Kidney (tissue), 14 donors: ENCODE measurements around the gene PHB1. TPM values are rescaled to one million over a fixed set of nuclear protein-coding genes. Genes with fewer than 3 reads are reported as not detected.
"Not testable (repeated sequence)": the region's sequence is repeated elsewhere in the genome, so short reads cannot be mapped to it uniquely, and the experiment has no call there.

Experiments
- DNase-seq, 5 donors: peaks; one replicate each; pipeline ENCODE4 v3.0.0-alpha.2; 2013 to 2020
- FAIRE-seq: peaks from 2 replicates; lab custom pipeline; 2012; peaks lifted over from hg19 to GRCh38; lab: Jason Lieb, UNC
- H3K27ac ChIP-seq, 2 donors: one replicate each; pipeline ENCODE4 v1.7.0; 2013; ENCODE audit warnings: low read depth in 2 of 2, low read length in 2 of 2, inconsistent platforms in 1 of 2
- H3K27me3 ChIP-seq: one replicate; pipeline ENCODE4 v1.7.1; 2013; ENCODE audit warnings: low read length, inconsistent platforms; ENCODE audit not compliant: control insufficient read depth, insufficient read depth
- H3K36me3 ChIP-seq, 3 donors: one replicate each; pipeline versions ENCODE4 v1.7.0 to v1.7.1; 2013; ENCODE audit warnings: low read length in 3 of 3, control low read depth in 1 of 3, inconsistent platforms in 1 of 3; ENCODE audit not compliant: insufficient read depth in 3 of 3, control insufficient read depth in 2 of 3
- H3K4me1 ChIP-seq, 3 donors: one replicate each; pipeline versions ENCODE4 v1.7.0 to v1.7.1; 2013; ENCODE audit warnings: low read length in 3 of 3, inconsistent platforms in 1 of 3, low read depth in 1 of 3; ENCODE audit not compliant: control insufficient read depth in 2 of 3, insufficient read depth in 2 of 3
- H3K4me3 ChIP-seq, 3 donors: one replicate each; pipeline versions ENCODE4 v1.7.0 to v1.8.1; 2013; ENCODE audit warnings: low read length in 3 of 3, control low read depth in 1 of 3, inconsistent platforms in 1 of 3
- H3K9ac ChIP-seq, 3 donors: one replicate each; pipeline versions ENCODE4 v1.7.0 to v1.7.1; 2013; ENCODE audit warnings: low read length in 3 of 3, control low read depth in 1 of 3, inconsistent platforms in 1 of 3
- H3K9me3 ChIP-seq, 3 donors: one replicate each; pipeline versions ENCODE4 v1.7.0 to v1.7.1; 2013; ENCODE audit warnings: low read length in 3 of 3, control low read depth in 1 of 3, inconsistent platforms in 1 of 3; ENCODE audit not compliant: control insufficient read depth in 2 of 3, insufficient read depth in 1 of 3
- CTCF ChIP-seq: IDR thresholded peaks from 3 replicates; pipeline ENCODE4 v1.5.1; 2012; ENCODE audit warnings: mild to moderate bottlenecking, moderate library complexity, borderline replicate concordance; ENCODE audit not compliant: insufficient read depth; ENCODE audit errors: extremely low read depth
- intact Hi-C: fragments of 100-400 bp; cut with DNase I; formaldehyde crosslinking; loops from one replicate; pipeline ENCODE4 v1.11.1; 2022
- polyA plus RNA-seq: library from polyadenylated mRNA; stranded (reverse); fragments of 350-450 nt; fragmentation: Illumina TruSeq; extraction: RNeasy Lipid Tissue Mini Kit (QIAGEN cat#74804); gene quantifications from one replicate; pipeline ENCODE4 v1.2.3, GENCODE V29; 2014; ENCODE audit warnings: low read depth, low replicate concordance; ENCODE audit not compliant: insufficient read depth
- total RNA-seq: library from RNA; stranded (reverse); fragmentation: NEBNext Ultra II Directional; extraction: Animal tissue kit (Norgen Biotek cat#: 25700); gene quantifications from one replicate; pipeline ENCODE4 v1.2.1, GENCODE V29; 2021
- donor health status: control.
- donor health status: control.
- donor health status: control.
- donor health status: control.
- donor health status: control.
- donor health status: DM: yes; HTN: yes; CAD: no.
- donor health status: Normal renal cell carcinoma (clear cell type).

The PHB1 gene
- total and polyA plus RNA-seq, 2 donors from 2014 or later, result 161 to 469 TPM

GRCh38 chr17:49365667-49366066, 49.0 kb downstream of the PHB1 start:
- H3K36me3 ChIP-seq, result no peaks in the 10 kb centered on the region
- DNase-seq, result no peak
- no peak overlapping the region for H3K9ac ChIP-seq
- no peaks in the 10 kb centered on the region for H3K27me3 ChIP-seq
- H3K4me1 ChIP-seq, result peaks cover 1 to 8% (median 3%) of the 10 kb centered on the region in 3 donors
- no peak for TF ChIP-seq CTCF
- no peak for FAIRE-seq
- no peak overlapping the region for H3K27ac ChIP-seq
- no peaks in the 10 kb centered on the region for H3K9me3 ChIP-seq
- intact Hi-C loops, result no loop called here
- H3K4me3 ChIP-seq, result no peak overlapping the region

GRCh38 chr17:49365126-49365525, 49.6 kb downstream of the PHB1 start:
- H3K9ac ChIP-seq, H3K27ac ChIP-seq, H3K27me3 ChIP-seq, H3K36me3 ChIP-seq, FAIRE-seq, H3K9me3 ChIP-seq, DNase-seq, intact Hi-C loops, H3K4me3 ChIP-seq: not testable (repeated sequence)
- peaks cover 7 to 13% (median 7%) of the 10 kb centered on the region in 3 donors for H3K4me1 ChIP-seq

- Histone ChIP-seq H3K36me3 (no peaks in the 10 kb centered on the region), H3K27me3 (no peaks in the 10 kb centered on the region), H3K9me3 (no peaks in the 10 kb centered on the region), H3K4me3 (no peak overlapping the region), H3K4me1 (peaks cover 7 to 15% (median 15%) of the 10 kb centered on the region in 3 donors), H3K27ac (no peak overlapping the region), H3K9ac (no peak overlapping the region)
- TF ChIP-seq CTCF, result no peak
- DNase-seq, result no peak
- no peak for FAIRE-seq
- intact Hi-C loops, result no loop called here
Observed at GRCh38 chr17:49364119-49364518, 50.6 kb downstream of the PHB1 start.

- Histone ChIP-seq H3K4me1 (peaks cover 7 to 20% (median 19%) of the 10 kb centered on the region in 3 donors), H3K27me3 (no peaks in the 10 kb centered on the region), H3K9ac (peak overlapping the region in 1 of 3 donors; percentile 70), H3K9me3 (no peaks in the 10 kb centered on the region), H3K4me3 (peak overlapping the region in 1 of 3 donors; percentile 71), H3K36me3 (no peaks in the 10 kb centered on the region), H3K27ac (peak overlapping the region in 1 of 2 donors; percentile 74)
- intact Hi-C loops, result no loop called here
- DNase-seq (peak in 3 of 5 donors; percentile 20 to 47 (median 22)), FAIRE-seq (no peak)
- TF ChIP-seq CTCF, result no peak
Observed at GRCh38 chr17:49363251-49363650, 51.4 kb downstream of the PHB1 start.
